ENCODE data around the gene USP6. TPM values are rescaled to one million over a fixed set of nuclear protein-coding genes. Genes with fewer than 3 reads are reported as not detected.
"Not testable (repeated sequence)": the region's sequence is repeated elsewhere in the genome, so short reads cannot be mapped to it uniquely, and the experiment has no call there.

The USP6 gene
- total RNA-seq, 1 experiment from 2014 or later, result not detected

- H3K27ac Mint-ChIP-seq (ENCODE audit: low read depth, unreplicated experiment), result no peak overlapping the region
- ChIA-PET CTCF (no interaction called here), POLR2A (no interaction called here)
- no peak overlapping the region for H3K4me3 Mint-ChIP-seq (ENCODE audit: unreplicated experiment)
- no peaks in the 10 kb centered on the region for H3K27me3 Mint-ChIP-seq (ENCODE audit: insufficient read depth, unreplicated experiment)
- H3K4me1 Mint-ChIP-seq (ENCODE audit: insufficient read depth, unreplicated experiment), result no peaks in the 10 kb centered on the region
- DNase-seq (ENCODE audit: unreplicated experiment), result no peak
- BruUV-seq (replicated peaks), result no TSS peak
- intact Hi-C loops (cut with micrococcal nuclease), result no loop called here
- H3K36me3 Mint-ChIP-seq (ENCODE audit: insufficient read depth, unreplicated experiment), result no peaks in the 10 kb centered on the region
- no peak for TF ChIP-seq CTCF (IDR thresholded peaks at IDR 0.05; ENCODE audit: unreplicated experiment)
- no peaks in the 10 kb centered on the region for H3K9me3 Mint-ChIP-seq (ENCODE audit: unreplicated experiment)
Measured at GRCh38 chr17:5135726-5136579, 20.1 kb downstream of the USP6 start.

DNA sequence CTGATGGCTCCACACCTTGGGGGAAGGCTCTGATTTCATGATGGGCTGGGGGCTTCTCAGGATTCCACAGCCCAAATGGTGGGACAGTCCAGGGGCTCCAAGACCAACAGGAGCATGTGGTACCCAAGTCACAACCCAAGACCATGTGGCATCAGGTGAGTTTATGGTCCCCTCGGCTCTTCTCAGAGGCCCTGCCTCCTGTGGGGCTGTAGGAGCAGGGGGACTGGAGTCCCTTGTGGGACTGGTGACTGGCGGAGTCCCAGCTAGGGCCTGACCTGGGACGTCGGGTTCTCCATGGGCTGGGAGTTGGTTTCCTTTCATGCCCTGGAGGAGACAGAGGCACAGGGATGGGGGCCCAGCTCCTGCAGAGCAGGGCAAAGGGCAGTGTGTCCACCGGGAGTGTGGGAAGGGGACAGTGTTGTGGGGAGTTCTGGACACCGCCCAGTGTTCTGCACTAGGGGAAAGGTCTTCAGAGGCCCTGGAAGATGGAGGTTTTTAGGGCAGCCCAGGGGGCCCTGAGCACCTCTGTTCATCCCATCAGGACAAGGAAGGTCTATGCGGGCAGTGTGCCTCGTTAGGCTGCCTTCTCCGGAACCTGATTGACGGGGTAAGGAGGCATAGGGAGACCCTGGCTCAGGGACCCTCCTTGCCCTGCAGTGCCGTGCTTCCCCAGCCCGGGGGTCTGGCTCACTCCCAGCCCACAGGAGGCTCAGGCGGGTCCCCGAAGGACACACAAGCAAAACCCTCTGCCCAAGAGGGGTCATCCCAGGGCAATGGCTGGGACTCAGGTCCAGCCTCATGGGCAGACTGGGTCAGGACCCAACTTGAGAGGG is 21.0 kb downstream of the USP6 start:
- intact Hi-C loops (cut with micrococcal nuclease); H3K27me3 Mint-ChIP-seq (ENCODE audit: insufficient read depth, unreplicated experiment); H3K36me3 Mint-ChIP-seq (ENCODE audit: insufficient read depth, unreplicated experiment); H3K27ac Mint-ChIP-seq (ENCODE audit: low read depth, unreplicated experiment); H3K9me3 Mint-ChIP-seq (ENCODE audit: unreplicated experiment); POLR2A ChIA-PET; BruUV-seq (replicated peaks); H3K4me3 Mint-ChIP-seq (ENCODE audit: unreplicated experiment); H3K4me1 Mint-ChIP-seq (ENCODE audit: insufficient read depth, unreplicated experiment); DNase-seq (ENCODE audit: unreplicated experiment); CTCF ChIA-PET: not testable (repeated sequence)

- H3K9me3 Mint-ChIP-seq (ENCODE audit: unreplicated experiment); H3K4me1 Mint-ChIP-seq (ENCODE audit: insufficient read depth, unreplicated experiment); H3K4me3 Mint-ChIP-seq (ENCODE audit: unreplicated experiment); intact Hi-C loops (cut with micrococcal nuclease); DNase-seq (ENCODE audit: unreplicated experiment); POLR2A ChIA-PET; CTCF ChIA-PET; H3K36me3 Mint-ChIP-seq (ENCODE audit: insufficient read depth, unreplicated experiment); BruUV-seq (replicated peaks); H3K27ac Mint-ChIP-seq (ENCODE audit: low read depth, unreplicated experiment); H3K27me3 Mint-ChIP-seq (ENCODE audit: insufficient read depth, unreplicated experiment): not testable (repeated sequence)
Measured at GRCh38 chr17:5137511-5138197, 21.8 kb downstream of the USP6 start.

- POLR2A ChIA-PET; H3K9me3 Mint-ChIP-seq (ENCODE audit: unreplicated experiment); H3K27ac Mint-ChIP-seq (ENCODE audit: low read depth, unreplicated experiment): not testable (repeated sequence)
Measured at GRCh38 chr17:5138198-5138544, 22.3 kb downstream of the USP6 start.

GRCh38 chr17:5138616-5139457 is 23.0 kb downstream of the USP6 start:
- CTCF ChIA-PET, result no interaction called here
- Mint-ChIP-seq H3K9me3 (ENCODE audit: unreplicated experiment) (no peaks in the 10 kb centered on the region), H3K36me3 (ENCODE audit: insufficient read depth, unreplicated experiment) (no peaks in the 10 kb centered on the region), H3K27me3 (ENCODE audit: insufficient read depth, unreplicated experiment) (no peaks in the 10 kb centered on the region), H3K4me1 (ENCODE audit: insufficient read depth, unreplicated experiment) (no peaks in the 10 kb centered on the region), H3K27ac (ENCODE audit: low read depth, unreplicated experiment) (no peak overlapping the region), H3K4me3 (ENCODE audit: unreplicated experiment) (no peak overlapping the region)
- TF ChIP-seq CTCF (IDR thresholded peaks at IDR 0.05; ENCODE audit: unreplicated experiment), result no peak
- no TSS peak for BruUV-seq (replicated peaks)
- intact Hi-C loops (cut with micrococcal nuclease), result no loop called here
- POLR2A ChIA-PET, result no interaction called here
- DNase-seq (ENCODE audit: unreplicated experiment), result no peak

More at GRCh38 chr17:5138198-5138544, 22.3 kb downstream of the USP6 start:
- CTCF ChIA-PET; intact Hi-C loops (cut with micrococcal nuclease); DNase-seq (ENCODE audit: unreplicated experiment); H3K27me3 Mint-ChIP-seq (ENCODE audit: insufficient read depth, unreplicated experiment); H3K36me3 Mint-ChIP-seq (ENCODE audit: insufficient read depth, unreplicated experiment); H3K4me1 Mint-ChIP-seq (ENCODE audit: insufficient read depth, unreplicated experiment); BruUV-seq (replicated peaks); H3K4me3 Mint-ChIP-seq (ENCODE audit: unreplicated experiment): not testable (repeated sequence)

All from MCF 10A (cell line).